HG02610 (cell line): ENCODE results near the gene PTRHD1.

Experiments
- ATAC-seq: cut with Tn5 transposase; IDR thresholded peaks from one replicate; pipeline ENCODE4 v1.9.1; 2021; ENCODE audit warnings: mild to moderate bottlenecking, moderate library complexity; ENCODE audit not compliant: unreplicated experiment

Gene PTRHD1

DNA sequence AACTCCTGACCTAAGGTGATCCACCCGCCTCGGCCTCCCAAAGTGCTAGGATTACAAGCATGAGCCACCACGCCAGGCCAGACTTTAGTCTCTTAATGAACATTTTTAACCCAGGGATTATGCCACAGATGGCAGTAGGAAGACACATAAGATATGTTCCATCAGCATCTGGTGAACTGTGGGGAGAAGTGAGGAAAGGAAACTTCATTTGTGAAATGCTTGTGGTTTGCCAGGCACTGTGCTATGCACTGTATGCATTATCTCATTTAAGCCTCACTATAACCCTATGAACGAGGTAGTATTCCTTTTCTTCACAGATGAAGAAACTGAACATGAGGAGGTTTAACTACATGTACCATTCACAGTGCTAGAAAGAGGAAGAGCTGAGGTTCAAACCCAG lies 29.3 kb downstream of the PTRHD1 start:
- ATAC-seq = no peak

- ATAC-seq = no peak
These were observed 30.7 kb downstream of the PTRHD1 start for GRCh38 chr2:24762518-24762917.

GRCh38 chr2:24761866-24762265 lies 31.3 kb downstream of the PTRHD1 start:
- no peak for ATAC-seq

- no peak for ATAC-seq
These were observed 36.4 kb downstream of the PTRHD1 start for GRCh38 chr2:24756789-24757188.

- ATAC-seq = peak; percentile 56
These were observed 38.0 kb downstream of the PTRHD1 start for GRCh38 chr2:24754985-24755705.

- no peak for ATAC-seq
These were observed 44.0 kb downstream of the PTRHD1 start for GRCh38 chr2:24749069-24749691.

- no peak for ATAC-seq
These were observed 45.9 kb downstream of the PTRHD1 start for GRCh38 chr2:24747299-24747698.

GRCh38 chr2:24745825-24746224 lies 47.4 kb downstream of the PTRHD1 start:
- no peak for ATAC-seq

DNA sequence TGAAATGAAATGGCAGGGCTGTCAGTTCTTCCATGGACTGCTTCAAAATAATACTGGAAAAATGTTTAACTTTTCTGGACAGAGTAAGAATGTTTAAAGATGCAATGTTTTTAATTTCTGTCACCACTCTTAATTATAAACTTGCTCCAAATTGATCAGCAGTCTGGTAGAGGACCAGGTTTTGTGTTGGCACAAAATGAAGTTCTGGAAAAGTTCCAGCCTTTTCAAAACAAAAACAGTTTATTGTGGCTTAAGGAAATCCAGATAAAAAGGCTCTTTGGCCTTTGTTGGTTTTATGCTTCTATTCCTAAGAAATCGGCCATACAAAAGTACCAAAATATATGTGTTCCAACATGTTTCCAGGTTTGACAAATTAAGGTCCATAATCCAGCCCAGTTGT lies 48.8 kb downstream of the PTRHD1 start:
- ATAC-seq = no peak

- ATAC-seq = no peak
These were observed 49.3 kb downstream of the PTRHD1 start for GRCh38 chr2:24743924-24744323.

- no peak for ATAC-seq
These were observed 50.5 kb downstream of the PTRHD1 start for GRCh38 chr2:24742730-24743129.

DNA sequence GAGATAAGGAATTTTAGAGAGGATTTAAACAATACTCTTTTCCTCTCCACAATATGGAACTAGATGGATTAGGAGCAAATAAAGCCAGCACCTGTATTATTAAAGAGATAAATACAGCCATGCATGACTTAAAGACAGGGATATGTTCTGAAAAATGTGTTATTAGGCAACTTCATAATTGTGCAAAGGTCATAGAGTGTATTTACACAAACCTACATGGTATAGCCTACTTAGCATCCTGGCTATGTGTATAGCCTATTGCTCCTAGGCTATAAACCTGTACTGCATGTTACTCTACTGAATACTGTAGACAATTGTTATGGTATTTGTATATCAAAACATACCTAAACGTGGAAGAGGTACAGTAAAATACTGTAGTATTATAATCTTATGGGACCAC lies 53.0 kb downstream of the PTRHD1 start:
- no peak for ATAC-seq
